ENCODE results near the gene HDGFL2.

The HDGFL2 gene

DNA sequence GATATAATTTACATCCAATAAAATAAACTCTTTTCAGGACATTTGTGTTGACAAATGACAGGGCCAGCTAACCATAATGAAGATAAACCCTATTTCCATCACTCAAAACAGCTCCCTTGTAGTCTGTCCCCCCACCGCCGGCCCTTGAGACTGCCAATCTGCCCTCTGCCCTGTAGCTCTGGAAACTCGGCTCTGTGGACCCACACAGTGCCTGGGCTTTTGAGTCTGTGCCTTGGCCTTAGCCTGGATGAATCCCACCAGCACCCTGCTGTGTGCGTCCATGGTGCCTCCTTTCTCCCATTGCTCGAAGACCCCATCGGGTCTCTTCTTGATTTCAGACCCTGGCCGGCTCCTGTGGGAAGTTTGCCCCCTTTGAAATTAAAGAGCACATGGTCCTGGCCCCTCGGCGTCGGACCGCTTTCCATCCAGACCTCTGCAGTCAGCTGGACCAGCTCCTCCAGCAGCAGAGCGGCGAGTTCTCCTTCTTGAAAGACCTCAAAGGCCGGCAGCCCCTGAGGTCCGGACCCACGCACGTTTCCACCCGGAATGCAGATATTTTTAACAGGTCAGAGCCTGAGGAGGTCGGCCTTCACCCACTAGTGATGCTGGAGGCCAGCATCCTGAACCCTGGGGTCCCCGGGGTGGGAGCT lies 43.6 kb upstream of the HDGFL2 start:
- no peaks in the 10 kb centered on the region for H3K9me3 ChIP-seq (ENCODE audit: control insufficient read depth, insufficient read depth, low read length)
- H3K27me3 ChIP-seq (ENCODE audit: control insufficient read depth, low read length), result no peaks in the 10 kb centered on the region
- peaks cover 51% of the 10 kb centered on the region for H3K4me1 ChIP-seq (ENCODE audit: control insufficient read depth, low read length)
- H3F3A ChIP-seq (ENCODE audit: control insufficient read depth, insufficient read depth), result no peaks in the 10 kb centered on the region
- H3K79me2 ChIP-seq (ENCODE audit: control insufficient read depth, low read length), result peaks cover 47% of the 10 kb centered on the region
- TF ChIP-seq, protein P1, sequence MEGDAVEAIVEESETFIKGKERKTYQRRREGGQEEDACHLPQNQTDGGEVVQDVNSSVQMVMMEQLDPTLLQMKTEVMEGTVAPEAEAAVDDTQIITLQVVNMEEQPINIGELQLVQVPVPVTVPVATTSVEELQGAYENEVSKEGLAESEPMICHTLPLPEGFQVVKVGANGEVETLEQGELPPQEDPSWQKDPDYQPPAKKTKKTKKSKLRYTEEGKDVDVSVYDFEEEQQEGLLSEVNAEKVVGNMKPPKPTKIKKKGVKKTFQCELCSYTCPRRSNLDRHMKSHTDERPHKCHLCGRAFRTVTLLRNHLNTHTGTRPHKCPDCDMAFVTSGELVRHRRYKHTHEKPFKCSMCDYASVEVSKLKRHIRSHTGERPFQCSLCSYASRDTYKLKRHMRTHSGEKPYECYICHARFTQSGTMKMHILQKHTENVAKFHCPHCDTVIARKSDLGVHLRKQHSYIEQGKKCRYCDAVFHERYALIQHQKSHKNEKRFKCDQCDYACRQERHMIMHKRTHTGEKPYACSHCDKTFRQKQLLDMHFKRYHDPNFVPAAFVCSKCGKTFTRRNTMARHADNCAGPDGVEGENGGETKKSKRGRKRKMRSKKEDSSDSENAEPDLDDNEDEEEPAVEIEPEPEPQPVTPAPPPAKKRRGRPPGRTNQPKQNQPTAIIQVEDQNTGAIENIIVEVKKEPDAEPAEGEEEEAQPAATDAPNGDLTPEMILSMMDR (IDR thresholded peaks at IDR 0.05; ENCODE audit: low read depth, low read length, poor library complexity, severe bottlenecking), result no peak
- TF ChIP-seq EZH2phosphoT487 (IDR thresholded peaks at IDR 0.05; ENCODE audit: borderline replicate concordance, low read length), result no peak
- no peak overlapping the region for H3K27ac ChIP-seq (ENCODE audit: low read depth, low read length)
- no peak overlapping the region for H3K4me3 ChIP-seq (ENCODE audit: low read length)
- H3K9me2 ChIP-seq (replicated peaks; ENCODE audit: control insufficient read depth, low read length), result no peaks in the 10 kb centered on the region
- 0 out of 2 replicates have a peak, but pooled peaks cover 3% of the 10 kb centered on the region for H4K20me1 ChIP-seq (ENCODE audit: control insufficient read depth, insufficient read depth, low read depth, low read length)
- H3K36me3 ChIP-seq (ENCODE audit: control insufficient read depth, low read length), result peaks cover 82% of the 10 kb centered on the region
- H3K4me2 ChIP-seq (ENCODE audit: low read length), result no peak overlapping the region

DNA sequence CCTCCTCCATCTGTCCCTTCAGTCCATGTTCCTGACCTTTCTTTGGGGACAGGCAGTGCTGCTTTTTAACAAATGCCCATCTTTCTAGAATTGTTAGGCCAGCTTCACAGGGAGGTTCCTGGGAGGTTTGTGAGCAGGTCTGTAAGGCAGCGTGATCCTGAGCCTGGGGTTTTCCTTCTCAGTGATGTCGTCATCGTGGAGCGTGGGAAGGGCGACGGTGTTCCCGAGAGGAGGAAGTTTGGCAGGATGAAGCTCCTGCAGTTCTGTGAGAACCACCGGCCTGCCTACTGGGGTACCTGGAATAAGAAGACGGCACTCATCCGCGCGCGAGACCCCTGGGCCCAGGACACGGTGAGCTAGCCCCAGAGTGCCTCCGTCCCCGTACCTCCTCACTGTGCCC lies 42.8 kb upstream of the HDGFL2 start:
- H3F3A ChIP-seq (ENCODE audit: control insufficient read depth, insufficient read depth), result no peaks in the 10 kb centered on the region
- H3K9me2 ChIP-seq (replicated peaks; ENCODE audit: control insufficient read depth, low read length), result no peaks in the 10 kb centered on the region
- H3K79me2 ChIP-seq (ENCODE audit: control insufficient read depth, low read length), result peaks cover 49% of the 10 kb centered on the region
- peaks cover 51% of the 10 kb centered on the region for H3K4me1 ChIP-seq (ENCODE audit: control insufficient read depth, low read length)
- H3K4me2 ChIP-seq (ENCODE audit: low read length), result 0 out of 2 replicates have a peak overlapping the region, but pooled peaks have one; percentile 75
- H3K9me3 ChIP-seq (ENCODE audit: control insufficient read depth, insufficient read depth, low read length), result no peaks in the 10 kb centered on the region
- H3K27ac ChIP-seq (ENCODE audit: low read depth, low read length), result no peak overlapping the region
- no peak overlapping the region for H3K4me3 ChIP-seq (ENCODE audit: low read length)
- H3K27me3 ChIP-seq (ENCODE audit: control insufficient read depth, low read length), result no peaks in the 10 kb centered on the region
- peaks cover 82% of the 10 kb centered on the region for H3K36me3 ChIP-seq (ENCODE audit: control insufficient read depth, low read length)
- TF ChIP-seq EZH2phosphoT487 (IDR thresholded peaks at IDR 0.05; ENCODE audit: borderline replicate concordance, low read length), result no peak
- TF ChIP-seq, protein P1 (IDR thresholded peaks at IDR 0.05; ENCODE audit: low read depth, low read length, poor library complexity, severe bottlenecking), result no peak
- H4K20me1 ChIP-seq (ENCODE audit: control insufficient read depth, insufficient read depth, low read depth, low read length), result 0 out of 2 replicates have a peak, but pooled peaks cover 3% of the 10 kb centered on the region

DNA sequence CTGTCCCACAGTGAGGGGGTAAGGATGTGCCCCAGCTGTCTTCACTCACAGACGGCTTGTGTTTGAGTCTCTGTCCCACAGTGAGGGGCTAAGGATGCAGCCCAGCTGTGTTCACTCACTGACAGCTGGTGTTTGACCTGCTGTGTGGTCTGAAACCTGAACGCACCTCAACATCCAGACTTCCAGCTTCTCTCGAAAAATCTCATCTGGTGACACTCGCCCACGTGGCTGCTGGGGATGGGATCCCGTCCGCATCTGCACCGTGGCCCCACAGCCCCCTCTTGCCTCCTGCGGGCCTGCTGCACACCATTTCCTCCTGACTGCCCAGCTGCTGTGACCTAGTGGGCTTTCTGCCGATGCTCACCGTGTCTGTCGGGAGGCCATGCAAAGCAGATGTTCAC lies 42.3 kb upstream of the HDGFL2 start:
- Histone ChIP-seq H3K9me2 (replicated peaks; ENCODE audit: control insufficient read depth, low read length) (no peaks in the 10 kb centered on the region), H3K4me1 (ENCODE audit: control insufficient read depth, low read length) (peaks cover 51% of the 10 kb centered on the region), H3K9me3 (ENCODE audit: control insufficient read depth, insufficient read depth, low read length) (no peaks in the 10 kb centered on the region), H3F3A (ENCODE audit: control insufficient read depth, insufficient read depth) (no peaks in the 10 kb centered on the region), H3K79me2 (ENCODE audit: control insufficient read depth, low read length) (peaks cover 54% of the 10 kb centered on the region), H4K20me1 (ENCODE audit: control insufficient read depth, insufficient read depth, low read depth, low read length) (0 out of 2 replicates have a peak, but pooled peaks cover 3% of the 10 kb centered on the region), H3K27ac (ENCODE audit: low read depth, low read length) (no peak overlapping the region), H3K27me3 (ENCODE audit: control insufficient read depth, low read length) (no peaks in the 10 kb centered on the region), H3K4me2 (ENCODE audit: low read length) (peak overlapping the region; percentile 75), H3K36me3 (ENCODE audit: control insufficient read depth, low read length) (peaks cover 84% of the 10 kb centered on the region), H3K4me3 (ENCODE audit: low read length) (no peak overlapping the region)
- no peak for TF ChIP-seq EZH2phosphoT487 (IDR thresholded peaks at IDR 0.05; ENCODE audit: borderline replicate concordance, low read length)
- TF ChIP-seq, protein P1 (IDR thresholded peaks at IDR 0.05; ENCODE audit: low read depth, low read length, poor library complexity, severe bottlenecking), result no peak

All from DOHH2 (cell line).